ENCODE data around the gene DDX50.
"Not testable (repeated sequence)": the region's sequence is repeated elsewhere in the genome, so short reads cannot be mapped to it uniquely, and the experiment has no call there.

GRCh38 chr10:68975936-68976473, 74.9 kb downstream of the DDX50 start:
- TF ChIP-seq POLR2A, CTCF (IDR thresholded peaks at IDR 0.05): not testable (repeated sequence)
